Mesodermal cell (in vitro differentiated cells): ENCODE data around the gene FHDC1.

ENCODE experiments used
- H3K27ac ChIP-seq: 2 replicates; pipeline ENCODE4 v1.7.0; 2013; ENCODE audit warnings: mild to moderate bottlenecking, low read depth, low read length, moderate library complexity; ENCODE audit not compliant: severe bottlenecking
- H3K36me3 ChIP-seq: 2 replicates; pipeline ENCODE4 v1.7.1; 2013; ENCODE audit warnings: mild to moderate bottlenecking, low read length, moderate library complexity; ENCODE audit not compliant: control insufficient read depth, insufficient read depth
- H3K4me1 ChIP-seq: one replicate; pipeline ENCODE4 v1.7.1; 2013; ENCODE audit warnings: mild to moderate bottlenecking, low read length; ENCODE audit not compliant: insufficient read depth, control insufficient read depth, poor library complexity, severe bottlenecking
- H3K4me3 ChIP-seq: 2 replicates; pipeline ENCODE4 v1.7.0; 2013; ENCODE audit warnings: low read length, control low read depth, mild to moderate bottlenecking; ENCODE audit not compliant: insufficient read depth, poor library complexity, severe bottlenecking; ENCODE audit errors: extremely low read depth
- H3K9me3 ChIP-seq: 2 replicates; pipeline ENCODE4 v1.7.1; 2013; ENCODE audit warnings: mild to moderate bottlenecking, low read length, moderate library complexity; ENCODE audit not compliant: control insufficient read depth
- WGBS, 2 experiments: methylation state at CpG; one replicate each; pipeline ENCODE4 v1.1.5; 2013; ENCODE audit warnings: missing lambda C conversion rate in 2 of 2; ENCODE audit not compliant: insufficient coverage in 2 of 2; 5-methylcytosine and 5-hydroxymethylcytosine counted together

The FHDC1 gene

DNA sequence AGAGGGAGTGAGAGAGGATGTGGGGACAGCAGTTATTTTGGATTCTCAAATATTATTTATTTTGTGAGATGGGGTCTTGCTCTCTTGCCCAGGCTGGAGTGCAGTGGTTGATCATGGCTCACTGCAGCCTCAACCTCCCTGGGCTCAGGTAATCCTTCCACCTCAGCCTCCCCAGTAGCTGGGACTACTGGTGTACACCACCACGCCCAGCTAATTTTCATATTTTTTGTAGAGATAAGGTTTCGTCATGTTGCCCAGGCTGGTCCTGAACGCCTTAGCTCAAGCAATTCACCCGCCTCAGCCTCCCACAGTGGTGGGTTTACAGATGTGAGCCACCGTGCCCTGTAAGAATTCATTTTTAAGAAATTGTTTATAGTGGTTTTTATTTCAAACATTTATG lies 61.2 kb downstream of the FHDC1 start:
- WGBS, 2 experiments: 87% methylated on average over 4 of the region's 5 CpGs; no CpG with 5 or more reads in 1 of the 2 experiments
- Histone ChIP-seq H3K36me3 (no peaks in the 10 kb centered on the region), H3K27ac (no peak overlapping the region), H3K9me3 (no peaks in the 10 kb centered on the region), H3K4me3 (no peak overlapping the region), H3K4me1 (no peaks in the 10 kb centered on the region)

DNA sequence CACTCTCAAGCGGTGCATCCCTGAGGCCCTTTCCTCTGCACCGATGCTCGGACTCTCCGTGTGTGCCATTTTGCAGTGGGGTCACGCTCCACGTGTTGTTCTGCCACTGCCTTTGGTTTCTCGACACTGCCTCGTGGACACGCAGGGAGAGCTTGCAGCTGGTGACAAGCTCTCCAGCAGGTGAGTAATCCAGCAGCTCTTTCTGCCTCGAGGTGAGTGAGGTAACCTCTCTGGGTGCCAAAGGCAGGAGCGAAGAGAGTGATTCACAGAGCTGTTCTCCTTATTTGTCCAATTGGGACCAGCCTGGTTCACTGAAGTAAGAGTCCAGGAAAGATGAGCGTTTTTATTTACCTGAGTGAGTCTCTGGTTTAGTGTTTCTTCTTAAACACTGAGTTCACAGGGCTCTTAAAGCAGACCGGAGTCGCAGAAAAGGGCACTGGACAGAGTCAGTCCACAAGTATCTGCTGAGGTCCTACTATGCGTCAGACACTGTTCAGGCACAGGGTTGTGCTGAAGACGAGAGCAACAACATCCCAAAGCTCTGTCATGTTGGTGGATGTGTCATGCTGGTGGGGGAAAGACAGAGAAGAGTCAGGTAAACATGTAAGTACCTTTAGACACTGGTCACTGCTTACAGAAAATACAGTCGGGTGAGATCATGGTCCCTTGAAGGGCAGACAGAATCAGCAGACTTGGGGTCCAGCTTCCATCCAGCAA lies 61.8 kb downstream of the FHDC1 start:
- WGBS, 2 experiments: 94% methylated on average over 17 of the region's 17 CpGs
- Histone ChIP-seq H3K36me3 (no peaks in the 10 kb centered on the region), H3K27ac (no peak overlapping the region), H3K4me3 (no peak overlapping the region), H3K4me1 (no peaks in the 10 kb centered on the region), H3K9me3 (no peaks in the 10 kb centered on the region)

DNA sequence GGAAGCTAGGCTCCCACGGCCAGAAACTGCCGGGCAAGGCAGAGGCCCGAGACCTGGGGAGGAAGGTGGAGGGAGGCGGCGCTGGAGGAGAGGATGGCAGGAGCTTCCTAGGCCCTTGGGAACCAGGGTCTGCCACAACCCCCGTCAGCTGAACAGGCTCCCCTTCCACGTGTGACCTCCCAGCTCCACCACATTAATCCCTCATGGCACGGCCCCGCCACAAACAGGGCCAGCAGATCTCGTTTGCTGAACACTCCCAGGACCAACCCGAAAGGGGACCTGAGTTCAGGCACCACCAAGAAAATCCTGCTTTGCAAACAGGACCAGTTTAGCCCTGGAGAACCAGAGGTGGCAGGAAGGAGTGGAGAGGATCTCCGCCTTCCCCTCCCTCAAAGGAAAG lies 62.7 kb downstream of the FHDC1 start:
- 70 to 86% methylated on average over 3 to 5 of the region's 12 CpGs for WGBS, 2 experiments
- no peaks in the 10 kb centered on the region for H3K36me3 ChIP-seq
- H3K27ac ChIP-seq: no peak overlapping the region
- no peaks in the 10 kb centered on the region for H3K9me3 ChIP-seq
- no peak overlapping the region for H3K4me3 ChIP-seq
- H3K4me1 ChIP-seq: no peaks in the 10 kb centered on the region

DNA sequence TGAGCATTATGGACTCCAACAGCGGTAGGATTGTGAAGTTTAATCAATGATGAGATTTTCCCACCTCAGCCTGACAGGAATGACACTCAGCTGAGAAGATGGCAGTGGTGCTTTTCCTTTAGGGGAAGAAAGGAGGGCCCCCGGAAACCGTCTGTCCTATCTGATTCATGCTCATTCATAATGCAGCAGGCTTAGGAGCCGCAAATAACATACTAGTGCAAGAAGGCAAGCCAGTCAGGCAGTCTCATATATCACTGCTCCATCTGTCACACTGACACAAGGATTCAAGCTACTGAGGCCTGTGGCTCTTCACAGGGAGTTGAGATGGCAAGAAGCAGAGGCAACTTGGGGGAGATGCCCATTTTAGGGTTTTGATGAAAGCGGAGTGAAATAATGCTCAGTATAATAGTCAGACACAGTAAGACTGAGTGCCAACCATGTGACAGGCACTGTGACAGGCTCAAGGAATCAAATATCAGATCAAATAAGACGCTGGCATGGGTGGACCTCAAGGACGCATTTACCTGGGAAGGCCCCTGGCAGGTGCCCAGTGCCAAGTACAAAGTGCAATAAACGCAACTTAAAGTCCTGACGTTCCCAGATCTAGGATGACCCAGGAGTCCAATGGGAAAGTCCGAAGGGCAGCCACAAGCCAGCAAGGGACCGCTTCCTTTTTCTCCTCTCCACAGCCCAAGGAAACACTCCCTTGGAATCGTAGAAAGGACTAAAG lies 63.4 kb downstream of the FHDC1 start:
- no peak overlapping the region for H3K27ac ChIP-seq
- no peaks in the 10 kb centered on the region for H3K4me1 ChIP-seq
- WGBS, 2 experiments: 89 to 93% methylated on average over 7 of the region's 12 CpGs
- no peaks in the 10 kb centered on the region for H3K9me3 ChIP-seq
- H3K4me3 ChIP-seq: no peak overlapping the region
- no peaks in the 10 kb centered on the region for H3K36me3 ChIP-seq

DNA sequence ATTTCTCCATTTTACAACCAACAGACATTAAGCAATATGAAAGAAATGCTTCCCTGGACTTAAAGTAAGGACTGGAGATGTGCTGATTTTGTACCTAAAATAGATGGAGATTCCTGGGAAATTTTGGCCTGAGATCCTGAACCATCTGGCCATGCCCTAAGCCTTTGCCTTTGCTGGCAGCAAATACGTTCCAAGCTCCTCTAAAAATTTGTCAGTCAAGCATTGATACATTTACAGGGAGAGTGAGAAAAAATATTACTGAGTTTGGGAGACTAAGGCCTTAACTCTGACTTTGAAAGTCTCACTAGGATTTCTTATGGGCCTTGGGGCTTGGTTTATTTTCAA lies 63.9 kb downstream of the FHDC1 start:
- Histone ChIP-seq H3K4me3 (no peak overlapping the region), H3K9me3 (no peaks in the 10 kb centered on the region), H3K36me3 (no peaks in the 10 kb centered on the region), H3K4me1 (no peaks in the 10 kb centered on the region), H3K27ac (no peak overlapping the region)
- WGBS, 2 experiments: no CpG with 5 or more reads among the region's 1 CpG

DNA sequence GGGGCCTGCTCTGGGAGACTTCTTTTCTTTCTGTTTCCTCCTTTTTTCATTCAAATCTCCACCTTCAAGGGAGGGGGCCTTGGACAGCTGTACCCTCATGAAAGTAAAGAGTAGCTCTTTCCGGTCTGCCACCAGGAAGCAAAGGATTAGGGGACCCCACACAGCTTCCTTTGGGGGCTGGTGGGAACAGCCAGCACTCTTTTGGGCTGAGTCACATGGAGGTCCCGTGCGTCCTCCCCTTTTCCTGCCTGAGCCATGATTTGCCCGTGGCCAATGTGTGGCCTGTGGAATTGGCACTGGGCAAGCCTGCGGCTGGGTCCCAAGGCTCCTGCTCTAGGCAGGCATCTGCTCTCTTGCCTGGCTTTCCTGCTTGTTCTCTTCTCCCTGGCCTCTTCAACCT lies 65.5 kb downstream of the FHDC1 start:
- Histone ChIP-seq H3K4me1 (peaks cover 7% of the 10 kb centered on the region), H3K4me3 (no peak overlapping the region), H3K27ac (no peak overlapping the region), H3K9me3 (no peaks in the 10 kb centered on the region), H3K36me3 (no peaks in the 10 kb centered on the region)
- 69 to 84% methylated on average over 5 of the region's 5 CpGs for WGBS, 2 experiments

DNA sequence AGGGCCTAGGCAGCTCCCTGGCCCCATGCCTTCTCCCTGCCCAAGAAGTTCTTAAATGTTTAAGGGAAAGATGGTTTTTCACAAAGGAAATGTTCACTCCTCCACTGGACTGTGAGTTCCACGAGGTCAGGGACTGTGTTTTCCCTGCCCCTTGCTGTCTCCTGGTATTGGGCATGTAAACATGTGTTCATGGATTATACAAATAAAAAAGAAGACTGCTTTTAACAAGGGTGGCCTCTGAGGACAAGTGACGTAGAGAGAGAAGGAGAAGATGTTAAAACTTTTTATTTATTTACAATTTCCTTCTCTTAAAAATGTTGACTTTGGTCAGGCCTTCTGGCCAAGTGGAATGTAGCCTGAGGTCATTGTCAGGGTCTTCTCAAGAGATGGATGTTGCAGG lies 66.0 kb downstream of the FHDC1 start:
- Histone ChIP-seq H3K27ac (no peak overlapping the region), H3K4me1 (peaks cover 7% of the 10 kb centered on the region), H3K9me3 (no peaks in the 10 kb centered on the region), H3K4me3 (no peak overlapping the region), H3K36me3 (no peaks in the 10 kb centered on the region)
- 100% methylated on average over 1 of the region's 2 CpGs; no CpG with 5 or more reads in 1 of the 2 experiments for WGBS, 2 experiments

DNA sequence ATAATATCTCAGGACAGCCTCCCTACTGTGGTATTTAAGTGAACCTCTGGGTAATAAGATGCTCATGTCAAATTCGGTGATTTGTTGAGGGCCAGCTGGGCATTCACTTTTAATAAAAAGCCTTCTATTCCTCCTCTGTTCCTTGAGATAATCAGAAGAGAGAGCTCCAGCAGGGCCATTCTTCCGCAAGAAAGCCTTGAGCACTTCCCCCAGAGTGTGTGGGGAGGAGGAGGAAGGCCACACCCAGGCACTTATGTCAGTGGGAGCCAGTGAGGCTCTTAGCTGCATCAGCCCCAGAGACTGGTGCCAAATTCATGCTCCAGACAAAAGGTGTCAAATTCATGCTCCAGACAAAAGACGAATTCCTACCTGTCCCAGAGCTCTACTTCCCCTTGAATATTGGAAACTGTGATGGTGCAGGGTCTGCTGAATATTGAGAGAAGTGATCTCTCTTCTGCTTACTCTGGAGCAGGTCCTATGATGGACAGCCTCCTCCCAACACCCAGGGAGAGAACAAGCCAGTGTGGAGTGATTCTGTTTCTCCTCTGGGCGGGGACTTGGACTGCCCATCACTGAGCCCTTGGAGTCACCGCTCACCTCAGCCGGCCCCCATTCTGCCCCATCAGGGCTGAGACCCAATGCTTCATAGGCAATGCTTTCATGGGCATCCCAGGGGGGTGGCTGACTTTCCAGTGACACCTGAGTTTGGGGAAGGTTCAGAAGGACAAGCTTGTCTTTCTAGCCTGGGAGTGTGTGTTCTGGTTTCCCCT lies 68.1 kb downstream of the FHDC1 start:
- peaks cover 7% of the 10 kb centered on the region for H3K4me1 ChIP-seq
- no peaks in the 10 kb centered on the region for H3K36me3 ChIP-seq
- no peaks in the 10 kb centered on the region for H3K9me3 ChIP-seq
- H3K4me3 ChIP-seq: no peak overlapping the region
- H3K27ac ChIP-seq: no peak overlapping the region
- WGBS, 2 experiments: 68 to 93% methylated on average over 3 to 5 of the region's 6 CpGs

DNA sequence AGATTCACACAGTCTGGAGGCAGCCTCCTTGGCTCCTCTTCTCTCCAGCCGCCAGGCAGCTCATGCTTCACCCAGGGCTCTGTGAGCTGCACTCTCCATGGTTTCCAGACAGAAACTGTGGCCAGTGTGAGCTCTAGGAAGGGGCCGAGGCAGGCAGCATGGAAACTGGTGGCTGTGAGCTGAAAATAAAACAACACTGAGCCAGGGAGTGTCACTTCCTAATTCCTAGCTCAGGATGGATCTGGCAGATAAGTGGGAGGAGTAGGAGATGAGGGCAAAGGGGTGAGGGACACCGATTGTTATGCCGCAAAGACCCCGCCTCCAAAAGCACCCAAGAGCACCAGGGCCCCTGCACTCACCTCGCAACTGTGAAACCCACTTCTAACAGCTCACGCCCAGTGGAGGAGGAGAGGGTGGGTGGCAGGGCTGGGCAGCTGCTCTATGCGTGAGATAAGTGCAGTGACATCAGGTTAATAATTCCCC lies 69.8 kb downstream of the FHDC1 start:
- H3K27ac ChIP-seq: no peak overlapping the region
- no peaks in the 10 kb centered on the region for H3K9me3 ChIP-seq
- H3K4me3 ChIP-seq: no peak overlapping the region
- no peaks in the 10 kb centered on the region for H3K36me3 ChIP-seq
- H3K4me1 ChIP-seq: peaks cover 7% of the 10 kb centered on the region
- WGBS, 2 experiments: 33 to 44% methylated on average over 1 to 3 of the region's 8 CpGs

DNA sequence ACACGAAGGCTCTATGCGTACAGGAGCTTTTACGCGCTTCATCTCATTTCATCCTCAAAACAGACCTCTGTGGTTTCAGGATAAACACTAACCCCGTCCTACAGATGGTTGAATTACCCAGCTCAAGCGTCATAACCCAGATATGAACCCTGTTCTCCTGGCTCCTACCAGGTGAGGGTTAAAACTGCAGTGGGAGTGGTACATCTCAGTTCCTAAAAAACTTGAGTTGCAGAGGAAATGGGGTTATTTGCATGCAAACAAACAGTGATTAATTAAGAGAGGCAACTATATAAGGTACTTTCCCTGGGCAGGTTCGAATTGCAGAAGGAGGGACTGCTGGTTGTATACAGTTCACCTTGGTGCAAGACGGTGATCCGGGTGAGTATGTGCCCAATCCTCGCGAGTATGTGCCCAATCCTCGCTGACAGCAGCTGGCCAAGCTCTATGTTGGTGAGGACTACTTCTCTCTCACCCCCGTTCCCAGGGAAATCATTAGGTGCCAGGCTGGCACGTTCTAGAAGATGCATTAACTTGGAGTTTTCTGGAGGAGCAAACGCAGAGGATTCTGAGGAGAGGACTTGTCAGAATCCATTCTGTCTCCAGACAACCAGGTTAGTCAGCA lies 72.6 kb downstream of the FHDC1 start:
- Histone ChIP-seq H3K4me3 (no peak overlapping the region), H3K4me1 (peaks cover 7% of the 10 kb centered on the region), H3K27ac (no peak overlapping the region), H3K36me3 (no peaks in the 10 kb centered on the region), H3K9me3 (no peaks in the 10 kb centered on the region)
- 80 to 97% methylated on average over 8 of the region's 15 CpGs for WGBS, 2 experiments
